Ovary (tissue), 9 donors: ENCODE results near the gene GULP1. TPM values are rescaled to one million over a fixed set of nuclear protein-coding genes. Genes with fewer than 3 reads are reported as not detected.

ENCODE experiments used
- DNase-seq, 5 donors: peaks; one replicate each; pipeline ENCODE4 v3.0.0-alpha.2; 2019 to 2020
- H3K27ac ChIP-seq, 2 donors: fragments of 200-600 bp; one replicate each; pipeline versions ENCODE4 v1.5.1 to v1.8.0; 2019 to 2022
- H3K27me3 ChIP-seq: fragments of 200-600 bp; one replicate; pipeline ENCODE4 v1.8.0; 2022
- H3K36me3 ChIP-seq: fragments of 200-600 bp; sonication (generic); one replicate; pipeline ENCODE4 v1.5.1; 2019
- H3K4me1 ChIP-seq: one replicate; pipeline ENCODE4 v1.8.1; 2013; ENCODE audit warnings: mild to moderate bottlenecking, moderate library complexity; ENCODE audit not compliant: insufficient read depth
- H3K4me3 ChIP-seq: fragments of 200-600 bp; sonication (generic); one replicate; pipeline ENCODE4 v1.5.1; 2017
- H3K9me3 ChIP-seq, 2 donors: fragments of 200-600 bp in 1 of 2; sonication (generic) in 1 of 2; one replicate each; pipeline versions ENCODE4 v1.5.1 to v1.8.1; 2013 to 2019; ENCODE audit warnings: mild to moderate bottlenecking in 1 of 2, moderate library complexity in 1 of 2
- EP300 ChIP-seq: sonication (generic); formaldehyde crosslinking; IDR thresholded peaks from one replicate; pipeline ENCODE4 v1.6.1; 2017; ENCODE audit warnings: antibody characterized with exemption
- POLR2A ChIP-seq: fragments of 450-650 bp; IDR thresholded peaks from one replicate; pipeline ENCODE4 v1.6.1; 2017; ENCODE audit warnings: antibody characterized with exemption, mild to moderate bottlenecking, moderate library complexity
- WGBS, 3 donors: extraction: QIAGEN DNeasy Blood & Tissue Kit in 1 of 3; methylation state at CpG; one replicate each; pipeline versions ENCODE4 v1.1.5 to v1.1.7; 2013 to 2017; 5-methylcytosine and 5-hydroxymethylcytosine counted together
- intact Hi-C, 4 donors: fragments of 100-400 bp; cut with DNase I; formaldehyde crosslinking; loops; one replicate each; pipeline versions ENCODE4 v1.11.0 to v1.15.1; 2022 to 2023
- polyA plus RNA-seq, 2 donors: library from polyadenylated mRNA; stranded (reverse); fragments of 200-250 nt in 1 of 2; fragments of 350-450 nt in 1 of 2; fragmentation: Illumina TruSeq in 1 of 2; extraction: RNeasy Lipid Tissue Mini Kit (QIAGEN cat#74804) in 1 of 2; gene quantifications; one replicate each; pipeline ENCODE4 v1.2.3, GENCODE V29; 2013 to 2014
- total RNA-seq, 7 donors: library from RNA; depleted of rRNA in 2 of 7; stranded (reverse); fragments of >200 nt in 2 of 7; fragmentation: NEBNext Ultra II Directional in 3 of 7; extraction: Animal tissue kit (Norgen Biotek cat#: 25700) in 3 of 7; gene quantifications; one replicate each; pipeline versions ENCODE4 v1.1.0 to v1.2.4, GENCODE V29; 2016 to 2023
- TF ChIP-seq, protein P1 (sequence below), 3 donors: fragments of 450-650 bp in 2 of 3; fragments of 200-600 bp in 1 of 3; IDR thresholded peaks; one replicate each; pipeline versions ENCODE4 v1.5.1 to v1.8.0; 2016 to 2022; ENCODE audit warnings: antibody characterized with exemption in 3 of 3, mild to moderate bottlenecking in 1 of 3
- donor health status: DM: no; HTN: no; CAD: no; lungs with moderate emphysema.
- donor health status: DM: no; HTN: no; CAD: no.
- donor health status: Bipolar disorder and iron deficiency.
- donor health status: DM: yes; HTN: yes; CAD: no.
- donor health status: DM: no; HTN: no; CAD: no.
- donor health status: DM: yes; HTN: yes; CAD: no.

The GULP1 gene
- total and polyA plus RNA-seq, 9 donors: 22.3 to 57.7 (median 42.9) TPM

DNA sequence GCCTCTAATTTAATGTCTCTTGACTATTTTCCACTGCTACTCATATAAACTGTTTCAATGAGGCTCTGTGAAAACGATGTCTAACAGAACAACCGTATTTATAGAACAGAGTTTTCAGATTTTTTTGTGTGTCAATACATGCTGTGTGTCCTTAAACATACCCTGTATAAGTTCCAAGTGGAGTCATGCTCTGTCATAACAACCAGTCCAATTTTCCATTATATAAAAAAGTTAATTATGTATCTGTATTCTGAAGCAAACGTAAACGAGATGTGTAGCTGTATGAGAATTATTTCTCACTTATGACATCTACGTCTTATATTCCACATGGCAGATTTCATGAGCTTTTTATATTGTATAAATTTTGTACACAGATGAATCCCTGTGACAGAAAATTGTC is 13.9 kb upstream of the GULP1 start:
- Histone ChIP-seq H3K27me3 (no peaks in the 10 kb centered on the region), H3K4me3 (no peak overlapping the region), H3K36me3 (no peaks in the 10 kb centered on the region), H3K4me1 (no peaks in the 10 kb centered on the region), H3K27ac (no peak overlapping the region), H3K9me3 (no peaks in the 10 kb centered on the region)
- intact Hi-C loops: no loop called here
- no peak for DNase-seq
- TF ChIP-seq EP300: no peak
- TF ChIP-seq, protein P1, sequence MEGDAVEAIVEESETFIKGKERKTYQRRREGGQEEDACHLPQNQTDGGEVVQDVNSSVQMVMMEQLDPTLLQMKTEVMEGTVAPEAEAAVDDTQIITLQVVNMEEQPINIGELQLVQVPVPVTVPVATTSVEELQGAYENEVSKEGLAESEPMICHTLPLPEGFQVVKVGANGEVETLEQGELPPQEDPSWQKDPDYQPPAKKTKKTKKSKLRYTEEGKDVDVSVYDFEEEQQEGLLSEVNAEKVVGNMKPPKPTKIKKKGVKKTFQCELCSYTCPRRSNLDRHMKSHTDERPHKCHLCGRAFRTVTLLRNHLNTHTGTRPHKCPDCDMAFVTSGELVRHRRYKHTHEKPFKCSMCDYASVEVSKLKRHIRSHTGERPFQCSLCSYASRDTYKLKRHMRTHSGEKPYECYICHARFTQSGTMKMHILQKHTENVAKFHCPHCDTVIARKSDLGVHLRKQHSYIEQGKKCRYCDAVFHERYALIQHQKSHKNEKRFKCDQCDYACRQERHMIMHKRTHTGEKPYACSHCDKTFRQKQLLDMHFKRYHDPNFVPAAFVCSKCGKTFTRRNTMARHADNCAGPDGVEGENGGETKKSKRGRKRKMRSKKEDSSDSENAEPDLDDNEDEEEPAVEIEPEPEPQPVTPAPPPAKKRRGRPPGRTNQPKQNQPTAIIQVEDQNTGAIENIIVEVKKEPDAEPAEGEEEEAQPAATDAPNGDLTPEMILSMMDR (IDR thresholded peaks at IDR 0.05): no peak
- TF ChIP-seq POLR2A: no peak
- WGBS, 3 donors: 90 to 92% (median 91%) methylated on average over 5 of the region's 5 CpGs

GRCh38 chr2:188278388-188279092 is 13.1 kb upstream of the GULP1 start:
- 68 to 70% (median 68%) methylated on average over 11 of the region's 11 CpGs for WGBS, 3 donors
- H3K4me1 ChIP-seq: no peaks in the 10 kb centered on the region
- H3K36me3 ChIP-seq: no peaks in the 10 kb centered on the region
- TF ChIP-seq, protein P1 (IDR thresholded peaks at IDR 0.05): no peak
- TF ChIP-seq EP300 (no peak), POLR2A (no peak)
- no peak overlapping the region for H3K27ac ChIP-seq
- no peaks in the 10 kb centered on the region for H3K9me3 ChIP-seq
- H3K4me3 ChIP-seq: no peak overlapping the region
- intact Hi-C loops: no loop called here
- no peak for DNase-seq
- no peaks in the 10 kb centered on the region for H3K27me3 ChIP-seq

DNA sequence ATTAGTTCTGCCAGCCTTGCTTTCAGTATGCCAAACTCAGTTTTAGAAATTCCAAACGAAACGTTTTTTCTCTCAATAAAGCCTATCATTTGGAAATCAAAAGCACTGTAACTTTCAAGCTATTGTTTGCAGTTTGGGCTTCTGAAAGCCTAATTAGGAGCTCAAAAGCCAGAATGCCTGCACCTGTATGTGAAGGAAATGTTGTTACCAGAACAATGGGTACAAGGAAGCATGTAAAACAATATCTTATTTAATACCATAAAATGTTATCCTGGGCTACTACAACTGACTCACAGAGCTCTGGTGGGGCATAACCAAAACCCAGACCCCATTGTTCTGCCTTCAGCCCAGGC is 12.6 kb upstream of the GULP1 start:
- TF ChIP-seq, protein P1 (IDR thresholded peaks at IDR 0.05): no peak
- TF ChIP-seq POLR2A: no peak
- H3K36me3 ChIP-seq: no peaks in the 10 kb centered on the region
- no peak overlapping the region for H3K4me3 ChIP-seq
- H3K27ac ChIP-seq: no peak overlapping the region
- no peaks in the 10 kb centered on the region for H3K27me3 ChIP-seq
- WGBS, 3 donors: 15 to 32% (median 27%) methylated on average over 2 of the region's 2 CpGs
- DNase-seq: no peak
- H3K9me3 ChIP-seq: no peaks in the 10 kb centered on the region
- intact Hi-C loops: no loop called here
- no peaks in the 10 kb centered on the region for H3K4me1 ChIP-seq

GRCh38 chr2:188280811-188281222 is 10.9 kb upstream of the GULP1 start:
- intact Hi-C loops: no loop called here
- Histone ChIP-seq H3K4me1 (no peaks in the 10 kb centered on the region), H3K9me3 (no peaks in the 10 kb centered on the region), H3K27me3 (no peaks in the 10 kb centered on the region), H3K4me3 (no peak overlapping the region), H3K27ac (no peak overlapping the region), H3K36me3 (no peaks in the 10 kb centered on the region)
- TF ChIP-seq, protein P1 (IDR thresholded peaks at IDR 0.05): no peak
- TF ChIP-seq EP300 (no peak), POLR2A (no peak)
- WGBS, 3 donors: 51 to 57% (median 52%) methylated on average over 2 of the region's 2 CpGs
- no peak for DNase-seq
